Measurements from ENCODE around the gene PSAP.

GRCh38 chr10:71857934-71858890 is 7.2 kb upstream of the PSAP start:
- no peak for TF ChIP-seq CTCF (conservative IDR thresholded peaks at IDR 0.05; ENCODE audit: low read depth in 2 of 2)
- no peak for TF ChIP-seq REST (IDR thresholded peaks at IDR 0.05; ENCODE audit: unreplicated experiment)
- no peak for TF ChIP-seq EZH2phosphoT487 (IDR thresholded peaks at IDR 0.05; ENCODE audit: unreplicated experiment)
- no peak for TF ChIP-seq EZH2 (IDR thresholded peaks at IDR 0.05; ENCODE audit: low read depth, unreplicated experiment)
- no peak for TF ChIP-seq STAT1 (IDR thresholded peaks at IDR 0.05; ENCODE audit: unreplicated experiment)
- no peak for TF ChIP-seq POLR2AphosphoS5 (IDR thresholded peaks at IDR 0.05; ENCODE audit: low read depth)
- TF ChIP-seq CREB1 (CRISPR knock-in tag; IDR thresholded peaks at IDR 0.05; ENCODE audit: low read depth): no peak
- no peak for TF ChIP-seq ZNF114 (CRISPR knock-in tag; IDR thresholded peaks at IDR 0.05)
- TF ChIP-seq, protein P1, sequence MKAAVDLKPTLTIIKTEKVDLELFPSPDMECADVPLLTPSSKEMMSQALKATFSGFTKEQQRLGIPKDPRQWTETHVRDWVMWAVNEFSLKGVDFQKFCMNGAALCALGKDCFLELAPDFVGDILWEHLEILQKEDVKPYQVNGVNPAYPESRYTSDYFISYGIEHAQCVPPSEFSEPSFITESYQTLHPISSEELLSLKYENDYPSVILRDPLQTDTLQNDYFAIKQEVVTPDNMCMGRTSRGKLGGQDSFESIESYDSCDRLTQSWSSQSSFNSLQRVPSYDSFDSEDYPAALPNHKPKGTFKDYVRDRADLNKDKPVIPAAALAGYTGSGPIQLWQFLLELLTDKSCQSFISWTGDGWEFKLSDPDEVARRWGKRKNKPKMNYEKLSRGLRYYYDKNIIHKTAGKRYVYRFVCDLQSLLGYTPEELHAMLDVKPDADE (IDR thresholded peaks at IDR 0.05): no peak
- TF ChIP-seq JUNB (IDR thresholded peaks at IDR 0.05; ENCODE audit: unreplicated experiment): no peak
- TF ChIP-seq, protein P2, sequence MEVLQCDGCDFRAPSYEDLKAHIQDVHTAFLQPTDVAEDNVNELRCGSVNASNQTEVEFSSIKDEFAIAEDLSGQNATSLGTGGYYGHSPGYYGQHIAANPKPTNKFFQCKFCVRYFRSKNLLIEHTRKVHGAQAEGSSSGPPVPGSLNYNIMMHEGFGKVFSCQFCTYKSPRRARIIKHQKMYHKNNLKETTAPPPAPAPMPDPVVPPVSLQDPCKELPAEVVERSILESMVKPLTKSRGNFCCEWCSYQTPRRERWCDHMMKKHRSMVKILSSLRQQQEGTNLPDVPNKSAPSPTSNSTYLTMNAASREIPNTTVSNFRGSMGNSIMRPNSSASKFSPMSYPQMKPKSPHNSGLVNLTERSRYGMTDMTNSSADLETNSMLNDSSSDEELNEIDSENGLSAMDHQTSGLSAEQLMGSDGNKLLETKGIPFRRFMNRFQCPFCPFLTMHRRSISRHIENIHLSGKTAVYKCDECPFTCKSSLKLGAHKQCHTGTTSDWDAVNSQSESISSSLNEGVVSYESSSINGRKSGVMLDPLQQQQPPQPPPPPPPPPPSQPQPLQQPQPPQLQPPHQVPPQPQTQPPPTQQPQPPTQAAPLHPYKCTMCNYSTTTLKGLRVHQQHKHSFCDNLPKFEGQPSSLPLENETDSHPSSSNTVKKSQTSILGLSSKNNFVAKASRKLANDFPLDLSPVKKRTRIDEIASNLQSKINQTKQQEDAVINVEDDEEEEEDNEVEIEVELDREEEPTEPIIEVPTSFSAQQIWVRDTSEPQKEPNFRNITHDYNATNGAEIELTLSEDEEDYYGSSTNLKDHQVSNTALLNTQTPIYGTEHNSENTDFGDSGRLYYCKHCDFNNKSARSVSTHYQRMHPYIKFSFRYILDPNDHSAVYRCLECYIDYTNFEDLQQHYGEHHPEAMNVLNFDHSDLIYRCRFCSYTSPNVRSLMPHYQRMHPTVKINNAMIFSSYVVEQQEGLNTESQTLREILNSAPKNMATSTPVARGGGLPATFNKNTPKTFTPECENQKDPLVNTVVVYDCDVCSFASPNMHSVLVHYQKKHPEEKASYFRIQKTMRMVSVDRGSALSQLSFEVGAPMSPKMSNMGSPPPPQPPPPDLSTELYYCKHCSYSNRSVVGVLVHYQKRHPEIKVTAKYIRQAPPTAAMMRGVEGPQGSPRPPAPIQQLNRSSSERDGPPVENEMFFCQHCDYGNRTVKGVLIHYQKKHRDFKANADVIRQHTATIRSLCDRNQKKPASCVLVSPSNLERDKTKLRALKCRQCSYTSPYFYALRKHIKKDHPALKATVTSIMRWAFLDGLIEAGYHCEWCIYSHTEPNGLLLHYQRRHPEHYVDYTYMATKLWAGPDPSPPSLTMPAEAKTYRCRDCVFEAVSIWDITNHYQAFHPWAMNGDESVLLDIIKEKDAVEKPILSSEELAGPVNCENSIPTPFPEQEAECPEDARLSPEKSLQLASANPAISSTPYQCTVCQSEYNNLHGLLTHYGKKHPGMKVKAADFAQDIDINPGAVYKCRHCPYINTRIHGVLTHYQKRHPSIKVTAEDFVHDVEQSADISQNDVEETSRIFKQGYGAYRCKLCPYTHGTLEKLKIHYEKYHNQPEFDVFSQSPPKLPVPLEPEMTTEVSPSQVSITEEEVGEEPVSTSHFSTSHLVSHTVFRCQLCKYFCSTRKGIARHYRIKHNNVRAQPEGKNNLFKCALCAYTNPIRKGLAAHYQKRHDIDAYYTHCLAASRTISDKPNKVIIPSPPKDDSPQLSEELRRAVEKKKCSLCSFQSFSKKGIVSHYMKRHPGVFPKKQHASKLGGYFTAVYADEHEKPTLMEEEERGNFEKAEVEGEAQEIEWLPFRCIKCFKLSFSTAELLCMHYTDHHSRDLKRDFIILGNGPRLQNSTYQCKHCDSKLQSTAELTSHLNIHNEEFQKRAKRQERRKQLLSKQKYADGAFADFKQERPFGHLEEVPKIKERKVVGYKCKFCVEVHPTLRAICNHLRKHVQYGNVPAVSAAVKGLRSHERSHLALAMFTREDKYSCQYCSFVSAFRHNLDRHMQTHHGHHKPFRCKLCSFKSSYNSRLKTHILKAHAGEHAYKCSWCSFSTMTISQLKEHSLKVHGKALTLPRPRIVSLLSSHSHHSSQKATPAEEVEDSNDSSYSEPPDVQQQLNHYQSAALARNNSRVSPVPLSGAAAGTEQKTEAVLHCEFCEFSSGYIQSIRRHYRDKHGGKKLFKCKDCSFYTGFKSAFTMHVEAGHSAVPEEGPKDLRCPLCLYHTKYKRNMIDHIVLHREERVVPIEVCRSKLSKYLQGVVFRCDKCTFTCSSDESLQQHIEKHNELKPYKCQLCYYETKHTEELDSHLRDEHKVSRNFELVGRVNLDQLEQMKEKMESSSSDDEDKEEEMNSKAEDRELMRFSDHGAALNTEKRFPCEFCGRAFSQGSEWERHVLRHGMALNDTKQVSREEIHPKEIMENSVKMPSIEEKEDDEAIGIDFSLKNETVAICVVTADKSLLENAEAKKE (CRISPR knock-in tag; IDR thresholded peaks at IDR 0.05): no peak
- no peak for TF ChIP-seq NANOG (IDR thresholded peaks at IDR 0.05; ENCODE audit: borderline replicate concordance)
